H9 (cell line): ENCODE measurements around the gene C7orf57. TPM values are rescaled to one million over a fixed set of nuclear protein-coding genes. Genes with fewer than 3 reads are reported as not detected.
A peak's percentile ranks its signal among the peaks of the same experiment; 100 is the strongest.

Experiments
- DNase-seq: peaks from one replicate; pipeline ENCODE4 v3.0.0-alpha.2; 2017
- H2AFZ ChIP-seq: one replicate; pipeline ENCODE4 v1.6.1; 2013; ENCODE audit warnings: mild to moderate bottlenecking, low read length, control low read depth, moderate library complexity
- H2AK5ac ChIP-seq: 2 replicates; pipeline ENCODE4 v1.6.1; 2013; ENCODE audit warnings: low read length, control low read depth, mixed read lengths; ENCODE audit not compliant: insufficient read length
- H2BK120ac ChIP-seq: one replicate; pipeline ENCODE4 v1.6.1; 2013; ENCODE audit warnings: low read depth, mild to moderate bottlenecking, low read length, control low read depth, inconsistent platforms; ENCODE audit not compliant: poor library complexity, severe bottlenecking
- H2BK12ac ChIP-seq: 2 replicates; pipeline ENCODE4 v1.6.1; 2013; ENCODE audit warnings: low read length, control low read depth, mixed read lengths, low read depth; ENCODE audit not compliant: insufficient read length
- H2BK15ac ChIP-seq: 2 replicates; pipeline ENCODE4 v1.6.1; 2013; ENCODE audit warnings: low read depth, low read length, control low read depth
- H2BK20ac ChIP-seq: one replicate; pipeline ENCODE4 v1.6.1; 2013; ENCODE audit warnings: low read depth, mild to moderate bottlenecking, low read length, control low read depth, inconsistent platforms; ENCODE audit not compliant: poor library complexity, severe bottlenecking
- H2BK5ac ChIP-seq: 2 replicates; pipeline ENCODE4 v1.6.1; 2013; ENCODE audit warnings: low read length, control low read depth, mixed read lengths; ENCODE audit not compliant: insufficient read length
- H3K14ac ChIP-seq: 2 replicates; pipeline ENCODE4 v1.6.1; 2013; ENCODE audit warnings: low read length, control low read depth; ENCODE audit not compliant: insufficient read depth
- H3K18ac ChIP-seq: 2 replicates; pipeline ENCODE4 v1.6.1; 2013; ENCODE audit warnings: low read depth, mild to moderate bottlenecking, mixed read lengths, low read length, control low read depth; ENCODE audit not compliant: insufficient read length
- H3K23ac ChIP-seq: 2 replicates; pipeline ENCODE4 v1.6.1; 2013; ENCODE audit warnings: low read length, control low read depth, mixed read lengths, low read depth; ENCODE audit not compliant: insufficient read length
- H3K23me2 ChIP-seq: 2 replicates; pipeline ENCODE4 v1.6.1; 2013; ENCODE audit warnings: low read depth, mild to moderate bottlenecking, mixed read lengths, low read length, control low read depth; ENCODE audit not compliant: insufficient read length, poor library complexity, severe bottlenecking
- H3K27ac ChIP-seq: 2 replicates; pipeline ENCODE4 v1.5.1; 2013; ENCODE audit warnings: low read length, control low read depth, mixed read lengths, low read depth; ENCODE audit not compliant: insufficient read length
- H3K27me3 ChIP-seq: 2 replicates; pipeline ENCODE4 v1.6.1; 2013; ENCODE audit warnings: low read length, control low read depth, inconsistent platforms; ENCODE audit not compliant: insufficient read depth
- H3K4ac ChIP-seq: 2 replicates; pipeline ENCODE4 v1.6.1; 2013; ENCODE audit warnings: low read depth, mild to moderate bottlenecking, control low read depth, inconsistent platforms, low read length, moderate library complexity
- H3K4me1 ChIP-seq: 2 replicates; pipeline ENCODE4 v1.6.1; 2013; ENCODE audit warnings: low read length, control low read depth, inconsistent platforms; ENCODE audit not compliant: insufficient read depth
- H3K4me2 ChIP-seq: 2 replicates; pipeline ENCODE4 v1.6.1; 2013; ENCODE audit warnings: low read length, control low read depth, mixed read lengths; ENCODE audit not compliant: insufficient read length, insufficient read depth
- H3K56ac ChIP-seq: 2 replicates; pipeline ENCODE4 v1.6.1; 2013; ENCODE audit warnings: low read depth, mild to moderate bottlenecking, mixed read lengths, low read length, control low read depth; ENCODE audit not compliant: insufficient read length
- H3K79me1 ChIP-seq: 2 replicates; pipeline ENCODE4 v1.6.1; 2013; ENCODE audit warnings: low read depth, mild to moderate bottlenecking, moderate library complexity, low read length, control low read depth, inconsistent platforms; ENCODE audit not compliant: insufficient read depth, poor library complexity, severe bottlenecking
- H3K79me2 ChIP-seq: 2 replicates; pipeline ENCODE4 v1.6.1; 2013; ENCODE audit warnings: low read length, control low read depth, inconsistent platforms; ENCODE audit not compliant: insufficient read depth
- H3K9ac ChIP-seq: 2 replicates; pipeline ENCODE4 v1.6.1; 2013; ENCODE audit warnings: low read length, control low read depth, mixed read lengths; ENCODE audit not compliant: insufficient read length; ENCODE audit errors: extremely low read depth
- H3K9me3 ChIP-seq: one replicate; pipeline ENCODE4 v1.6.1; 2013; ENCODE audit warnings: low read depth, low read length, inconsistent platforms; ENCODE audit not compliant: control insufficient read depth
- H3T11ph ChIP-seq: one replicate; pipeline ENCODE4 v1.6.1; 2013; ENCODE audit warnings: mild to moderate bottlenecking, low read length, control low read depth, inconsistent platforms
- H4K20me1 ChIP-seq: one replicate; pipeline ENCODE4 v1.6.1; 2013; ENCODE audit not compliant: control insufficient read depth, insufficient read length, insufficient read depth
- H4K5ac ChIP-seq: 2 replicates; pipeline ENCODE4 v1.6.1; 2013; ENCODE audit warnings: low read depth, mild to moderate bottlenecking, mixed read lengths, low read length, control low read depth; ENCODE audit not compliant: insufficient read length
- H4K8ac ChIP-seq: replicated peaks from 2 replicates; pipeline ENCODE4 v1.6.1; 2013; ENCODE audit warnings: low read length, control low read depth, mixed read lengths, low read depth; ENCODE audit not compliant: insufficient read length
- H4K91ac ChIP-seq: 2 replicates; pipeline ENCODE4 v1.6.1; 2013; ENCODE audit warnings: low read depth, mild to moderate bottlenecking, moderate library complexity, mixed read lengths, low read length, control low read depth; ENCODE audit not compliant: insufficient read length
- H3K27ac Mint-ChIP-seq, 3 experiments: 2 replicates in 2 of 3; 3 replicates in 1 of 3; pipeline ENCODE4 v1.8.0; 2020 to 2021; ENCODE audit warnings: mixed read lengths in 3 of 3, mild to moderate bottlenecking in 1 of 3, moderate library complexity in 1 of 3
- H3K27me3 Mint-ChIP-seq: 2 replicates; pipeline ENCODE4 v1.8.0; 2021; ENCODE audit warnings: low read depth, mild to moderate bottlenecking, moderate library complexity, mixed read lengths
- H3K36me3 Mint-ChIP-seq, 3 experiments: 2 replicates in 2 of 3; 3 replicates in 1 of 3; pipeline ENCODE4 v1.8.0; 2020 to 2021; ENCODE audit warnings: low read depth in 3 of 3, mixed read lengths in 3 of 3; ENCODE audit not compliant: insufficient read depth in 1 of 3
- H3K4me1 Mint-ChIP-seq, 2 experiments: 2 replicates each; pipeline ENCODE4 v1.8.0; 2020; ENCODE audit warnings: mixed read lengths in 2 of 2
- H3K4me3 Mint-ChIP-seq, 2 experiments: 2 replicates in 1 of 2; 3 replicates in 1 of 2; pipeline ENCODE4 v1.8.0; 2020 to 2021; ENCODE audit warnings: mild to moderate bottlenecking in 2 of 2, mixed read lengths in 2 of 2, moderate library complexity in 1 of 2
- H3K9me3 Mint-ChIP-seq, 2 experiments: 2 replicates in 1 of 2; 3 replicates in 1 of 2; pipeline ENCODE4 v1.8.0; 2020; ENCODE audit warnings: mild to moderate bottlenecking in 2 of 2, mixed read lengths in 2 of 2, moderate library complexity in 1 of 2
- WGBS: extraction: QIAGEN DNeasy Blood & Tissue Kit; methylation state at CpG from one replicate; pipeline ENCODE4 v1.1.7; 2013; ENCODE audit warnings: missing lambda C conversion rate, low lambda C conversion rate, mixed read lengths; ENCODE audit not compliant: insufficient read length; ENCODE audit errors: extremely low coverage; 5-methylcytosine and 5-hydroxymethylcytosine counted together
- total RNA-seq: library from RNA; stranded (reverse); gene quantifications from 2 replicates; pipeline ENCODE4 v1.2.1, GENCODE V29; 2021
- TF ChIP-seq, protein P1 (sequence below): fragments of 200-600 bp; sonication (generic); conservative IDR thresholded peaks from 3 replicates; pipeline ENCODE4 v1.8.0; 2021; ENCODE audit warnings: antibody characterized with exemption, mild to moderate bottlenecking

Gene C7orf57
- total RNA-seq, 1 experiment from 2014 or later: not detected

DNA sequence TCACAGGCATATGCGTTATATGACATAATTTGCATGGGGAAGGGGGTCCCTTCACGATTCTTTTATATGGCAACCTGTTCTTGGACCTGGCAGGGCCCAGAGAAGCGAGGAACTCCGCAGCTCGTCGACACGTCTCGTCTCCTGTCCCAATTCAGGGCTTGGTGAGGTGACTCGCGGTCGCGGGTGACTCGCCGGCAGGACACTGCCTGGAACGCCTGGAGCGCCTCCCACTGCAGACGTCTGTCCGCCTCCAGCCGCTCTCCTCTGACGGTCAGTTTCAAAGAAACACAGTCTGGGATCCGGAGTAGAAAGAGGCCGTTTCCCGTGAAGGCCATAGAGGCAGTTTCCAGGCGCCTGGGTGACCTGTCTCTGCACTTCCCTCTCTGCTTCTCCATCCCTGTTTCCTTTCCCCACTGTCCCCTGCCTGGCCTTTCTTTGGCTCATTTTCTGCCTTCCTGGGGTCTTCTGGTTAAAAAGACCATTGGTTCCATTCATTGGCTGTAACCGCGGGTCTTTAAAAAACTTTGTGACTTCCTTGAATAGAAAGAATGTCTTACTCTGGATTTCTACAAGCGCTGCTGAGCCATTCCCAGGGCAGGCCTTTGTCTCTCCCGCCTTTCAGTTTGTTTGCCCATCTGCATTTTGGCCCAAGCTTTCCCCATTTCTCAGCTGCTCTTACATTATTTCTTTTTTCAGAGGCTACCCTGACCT lies 54.9 kb downstream of the C7orf57 start:
- peak overlapping the region; percentile 94 for H3K4me2 ChIP-seq
- H2BK15ac ChIP-seq: no peak overlapping the region

More for the DNA sequence above, 54.9 kb downstream of the C7orf57 start:
- no peaks in the 10 kb centered on the region for H3K9me3 ChIP-seq
- Mint-ChIP-seq H3K4me3 (peak overlapping the region; percentile 79 to 89), H3K36me3 (peaks cover 19 to 43% (median 43%) of the 10 kb centered on the region in 3 experiments; a peak in 6 of 7 replicates), H3K9me3 (no peaks in the 10 kb centered on the region; a peak in 1 of 5 replicates), H3K27me3 (no peaks in the 10 kb centered on the region; the same call in none of the 2 replicates), H3K27ac (peak overlapping the region; percentile 68 to 93 (median 85); a peak in 6 of 7 replicates), H3K4me1 (peaks cover 37 to 45% of the 10 kb centered on the region in 2 experiments)
- H2BK120ac ChIP-seq: no peak overlapping the region
- no peak overlapping the region for H4K8ac ChIP-seq
- no peak overlapping the region for H2AFZ ChIP-seq
- peaks cover 9% of the 10 kb centered on the region; the same call in 1 of the 2 replicates for H3K4me1 ChIP-seq
- no peak overlapping the region for H3K56ac ChIP-seq
- H3K4ac ChIP-seq: no peak overlapping the region
- H2BK20ac ChIP-seq: no peak overlapping the region
- no peaks in the 10 kb centered on the region for H4K20me1 ChIP-seq
- WGBS: no CpG with 5 or more reads among the region's 28 CpGs
- no peak overlapping the region for H2AK5ac ChIP-seq
- TF ChIP-seq, protein P1, sequence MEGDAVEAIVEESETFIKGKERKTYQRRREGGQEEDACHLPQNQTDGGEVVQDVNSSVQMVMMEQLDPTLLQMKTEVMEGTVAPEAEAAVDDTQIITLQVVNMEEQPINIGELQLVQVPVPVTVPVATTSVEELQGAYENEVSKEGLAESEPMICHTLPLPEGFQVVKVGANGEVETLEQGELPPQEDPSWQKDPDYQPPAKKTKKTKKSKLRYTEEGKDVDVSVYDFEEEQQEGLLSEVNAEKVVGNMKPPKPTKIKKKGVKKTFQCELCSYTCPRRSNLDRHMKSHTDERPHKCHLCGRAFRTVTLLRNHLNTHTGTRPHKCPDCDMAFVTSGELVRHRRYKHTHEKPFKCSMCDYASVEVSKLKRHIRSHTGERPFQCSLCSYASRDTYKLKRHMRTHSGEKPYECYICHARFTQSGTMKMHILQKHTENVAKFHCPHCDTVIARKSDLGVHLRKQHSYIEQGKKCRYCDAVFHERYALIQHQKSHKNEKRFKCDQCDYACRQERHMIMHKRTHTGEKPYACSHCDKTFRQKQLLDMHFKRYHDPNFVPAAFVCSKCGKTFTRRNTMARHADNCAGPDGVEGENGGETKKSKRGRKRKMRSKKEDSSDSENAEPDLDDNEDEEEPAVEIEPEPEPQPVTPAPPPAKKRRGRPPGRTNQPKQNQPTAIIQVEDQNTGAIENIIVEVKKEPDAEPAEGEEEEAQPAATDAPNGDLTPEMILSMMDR: no peak
- no peak overlapping the region for H3K27ac ChIP-seq
- no peak overlapping the region for H3T11ph ChIP-seq
- H3K23ac ChIP-seq: no peak overlapping the region
- no peak overlapping the region for H4K91ac ChIP-seq
- peak overlapping the region; percentile 59 for H3K14ac ChIP-seq
- H2BK5ac ChIP-seq: no peak overlapping the region
- H4K5ac ChIP-seq: no peak overlapping the region
- peak overlapping the region; percentile 67 for H3K9ac ChIP-seq
- 0 out of 2 replicates have a peak, but pooled peaks cover 2% of the 10 kb centered on the region for H3K79me2 ChIP-seq
- H3K23me2 ChIP-seq: peaks cover 14% of the 10 kb centered on the region
- H3K18ac ChIP-seq: no peak overlapping the region
- DNase-seq: peak; percentile 46
- no peaks in the 10 kb centered on the region for H3K79me1 ChIP-seq
- H3K27me3 ChIP-seq: no peaks in the 10 kb centered on the region
- H2BK12ac ChIP-seq: no peak overlapping the region
